HG03521 (cell line): ENCODE results near the gene PCBP3.
"Not testable (repeated sequence)": the region's sequence is repeated elsewhere in the genome, so short reads cannot be mapped to it uniquely, and the experiment has no call there.

Experiments used
- ATAC-seq: cut with Tn5 transposase; IDR thresholded peaks from one replicate; pipeline ENCODE4 v1.9.1; 2021; ENCODE audit warnings: mild to moderate bottlenecking, moderate library complexity; ENCODE audit not compliant: unreplicated experiment

PCBP3 gene

DNA sequence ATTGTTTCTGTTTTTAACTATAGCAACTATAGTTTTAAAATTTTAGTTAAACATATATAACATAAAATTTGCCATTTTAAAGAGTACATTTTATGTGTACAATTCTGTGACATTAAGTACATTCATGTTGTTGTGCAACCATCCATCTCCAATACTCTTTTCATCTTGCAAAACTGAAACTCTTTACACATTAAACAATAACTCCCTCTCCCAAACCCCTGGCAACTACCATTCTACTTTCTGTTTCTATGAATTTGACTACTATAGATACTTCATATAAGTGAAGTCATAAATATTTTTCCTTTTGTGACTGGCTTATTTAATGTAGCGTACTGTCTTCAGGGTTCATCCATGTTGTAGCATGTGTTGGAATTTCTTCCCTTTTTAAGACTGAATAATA, 25.9 kb downstream of the PCBP3 start:
- ATAC-seq = no peak

DNA sequence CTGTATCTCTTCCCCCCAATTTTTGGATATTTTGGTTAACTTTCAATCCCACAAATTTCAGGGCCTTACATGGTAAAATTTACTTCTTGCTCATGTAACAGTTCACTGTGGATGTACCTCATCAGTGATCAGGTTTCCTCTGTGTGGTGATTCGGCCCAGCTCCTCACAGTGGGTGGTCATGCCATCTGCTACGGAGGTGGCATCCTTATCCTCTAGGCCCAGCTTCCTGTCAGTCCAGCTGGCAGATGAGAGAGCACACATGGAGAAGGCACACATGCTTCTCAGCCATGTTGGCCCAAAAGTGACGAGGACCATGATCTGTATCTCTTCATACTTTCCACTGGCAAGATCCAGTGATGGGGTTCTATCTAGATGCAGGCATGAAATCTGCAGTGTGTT, 27.2 kb downstream of the PCBP3 start:
- ATAC-seq = no peak

GRCh38 chr21:45678790-45679189, 35.3 kb downstream of the PCBP3 start:
- not testable (repeated sequence) for ATAC-seq

GRCh38 chr21:45680215-45680614, 36.7 kb downstream of the PCBP3 start:
- ATAC-seq = no peak

DNA sequence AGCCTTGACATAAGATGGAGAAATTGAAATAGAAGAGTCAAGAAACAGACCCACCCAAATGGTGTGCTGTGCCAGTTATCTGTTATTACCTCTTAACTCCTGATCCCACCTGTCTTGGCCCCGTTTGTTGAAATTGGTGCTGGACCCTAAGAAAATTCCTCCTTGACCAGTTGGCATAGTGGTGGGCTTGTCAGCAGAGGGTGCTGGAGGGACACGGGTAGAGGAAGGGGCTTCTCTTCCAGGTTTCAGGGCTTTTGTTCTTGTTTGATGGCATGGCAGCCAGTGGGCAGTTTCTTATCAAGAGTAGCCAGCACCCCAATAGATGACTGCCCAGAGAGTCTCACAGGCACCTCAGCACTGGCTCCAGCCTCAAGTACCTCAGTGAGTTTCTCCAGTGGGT, 51.6 kb downstream of the PCBP3 start:
- ATAC-seq = no peak

GRCh38 chr21:45698493-45699184, 55.1 kb downstream of the PCBP3 start:
- no peak for ATAC-seq

DNA sequence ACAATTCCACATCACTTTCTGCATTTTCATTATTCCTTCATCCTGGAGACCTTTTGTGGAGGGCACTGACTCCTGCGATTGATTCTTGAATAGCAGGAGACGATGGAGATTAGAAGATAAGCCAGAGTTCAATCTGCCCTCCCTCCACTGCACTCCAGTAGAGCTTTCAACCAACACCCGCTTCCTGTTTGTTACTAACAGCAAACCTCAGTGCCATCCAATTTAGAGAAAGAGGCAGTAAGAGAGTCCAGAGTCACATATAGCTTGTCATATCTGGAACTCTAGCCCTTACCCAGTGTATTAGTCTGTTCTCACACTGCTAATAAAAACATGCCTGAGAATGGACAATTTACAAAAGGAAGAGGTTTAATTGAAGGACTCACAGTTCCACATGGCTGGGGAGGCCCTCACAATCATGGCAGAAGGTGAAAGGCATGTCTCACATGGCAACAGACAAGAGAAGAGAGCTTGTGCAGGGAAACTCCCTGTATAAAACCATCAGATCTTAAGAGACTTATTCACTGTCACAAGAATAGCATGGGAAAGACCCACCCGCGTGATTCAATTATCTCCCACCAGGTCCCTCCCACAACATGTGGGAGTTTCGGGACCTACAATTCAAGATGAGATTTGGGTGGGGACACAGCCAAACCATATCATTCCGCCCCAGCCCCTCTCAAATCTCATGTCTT, 55.9 kb downstream of the PCBP3 start:
- no peak for ATAC-seq

GRCh38 chr21:45699966-45700365, 56.4 kb downstream of the PCBP3 start:
- no peak for ATAC-seq

- ATAC-seq = no peak
Measured at GRCh38 chr21:45700461-45700860, 56.9 kb downstream of the PCBP3 start.

GRCh38 chr21:45704311-45705108, 61.0 kb downstream of the PCBP3 start:
- no peak for ATAC-seq

DNA sequence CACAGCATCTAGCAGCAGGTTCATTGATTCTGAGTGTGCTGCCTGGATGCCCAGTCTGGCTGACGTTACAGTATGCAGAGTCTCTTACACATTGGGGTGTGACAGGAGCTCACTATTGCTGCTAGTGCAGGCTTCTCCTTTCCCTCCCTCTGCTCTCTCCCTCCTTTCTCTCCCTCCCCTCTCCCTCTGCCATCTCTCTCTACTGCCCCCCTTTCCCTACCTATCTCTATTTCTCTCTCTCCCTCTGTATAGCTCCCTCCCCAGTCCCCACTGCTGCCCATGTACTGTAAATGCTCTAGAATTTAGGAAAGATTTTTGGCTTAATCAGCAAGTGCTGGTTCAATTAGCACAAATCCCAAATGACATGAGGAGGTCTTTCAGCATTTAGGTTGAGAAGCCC, 62.8 kb downstream of the PCBP3 start:
- ATAC-seq = no peak

DNA sequence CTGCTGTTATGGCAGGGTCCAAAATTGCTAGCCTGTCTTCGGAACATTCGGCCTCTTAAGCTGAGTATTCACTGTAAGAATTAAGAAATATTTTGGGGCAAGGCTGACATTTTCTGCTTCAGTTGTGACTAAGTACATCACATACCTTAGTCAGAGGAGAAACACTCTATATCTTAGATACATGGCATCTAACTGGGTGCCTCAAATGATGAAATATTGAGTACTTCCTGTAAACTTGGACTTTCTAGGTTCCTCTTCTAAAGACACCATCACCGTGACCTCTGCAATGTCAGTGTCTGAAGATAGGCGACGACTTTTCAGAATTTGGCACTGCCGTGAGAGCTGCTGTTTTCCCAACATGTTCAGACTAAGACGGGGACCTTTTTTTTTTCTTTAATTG, 65.6 kb downstream of the PCBP3 start:
- ATAC-seq = no peak

DNA sequence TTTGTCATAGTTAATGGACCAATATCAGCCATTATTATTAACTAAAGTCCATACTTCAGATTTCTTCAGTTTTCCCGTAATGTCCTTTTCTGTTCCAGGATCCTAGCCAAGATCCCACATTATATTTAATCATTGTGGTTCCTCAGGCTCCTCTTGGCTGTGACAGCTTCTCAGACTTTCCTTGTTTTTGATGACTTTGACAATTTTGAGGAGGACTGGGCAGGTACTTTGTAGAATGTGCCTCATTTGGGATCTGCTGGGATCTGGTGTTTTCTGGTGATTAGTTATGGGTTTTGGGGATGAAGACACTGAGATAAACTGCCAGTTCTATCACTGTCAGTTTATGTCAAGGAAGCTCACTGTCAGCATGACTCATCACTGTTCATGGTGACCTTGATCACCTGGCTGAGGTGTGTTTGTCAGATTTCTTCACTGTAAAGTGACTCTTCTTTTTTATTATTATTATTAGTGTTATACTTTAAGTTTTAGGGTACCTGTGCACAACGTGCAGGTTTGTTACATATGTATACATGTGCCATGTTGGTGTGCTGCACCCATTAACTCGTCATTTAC, 66.3 kb downstream of the PCBP3 start:
- ATAC-seq = no peak

GRCh38 chr21:45710306-45710705, 66.8 kb downstream of the PCBP3 start:
- ATAC-seq = not testable (repeated sequence)

GRCh38 chr21:45713613-45714012, 70.1 kb downstream of the PCBP3 start:
- ATAC-seq = no peak

DNA sequence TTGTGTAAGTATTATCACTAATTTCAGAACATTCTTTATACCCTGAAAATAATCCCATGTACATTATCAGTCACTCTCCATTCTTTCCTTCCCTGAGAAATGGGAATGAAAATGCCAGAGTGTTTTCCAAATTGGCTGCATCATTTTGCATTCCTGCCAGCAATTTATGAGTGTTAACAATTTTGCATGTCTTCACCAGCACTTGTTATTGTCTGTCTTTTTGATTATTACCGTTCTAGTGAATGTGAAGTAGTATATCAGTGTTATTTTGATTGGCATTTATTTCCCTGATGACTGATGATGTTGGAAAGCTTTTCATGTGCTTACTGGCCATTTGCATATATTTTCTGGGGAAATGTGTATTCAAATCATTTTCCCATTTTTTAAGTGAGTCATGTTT, 71.9 kb downstream of the PCBP3 start:
- ATAC-seq = no peak

DNA sequence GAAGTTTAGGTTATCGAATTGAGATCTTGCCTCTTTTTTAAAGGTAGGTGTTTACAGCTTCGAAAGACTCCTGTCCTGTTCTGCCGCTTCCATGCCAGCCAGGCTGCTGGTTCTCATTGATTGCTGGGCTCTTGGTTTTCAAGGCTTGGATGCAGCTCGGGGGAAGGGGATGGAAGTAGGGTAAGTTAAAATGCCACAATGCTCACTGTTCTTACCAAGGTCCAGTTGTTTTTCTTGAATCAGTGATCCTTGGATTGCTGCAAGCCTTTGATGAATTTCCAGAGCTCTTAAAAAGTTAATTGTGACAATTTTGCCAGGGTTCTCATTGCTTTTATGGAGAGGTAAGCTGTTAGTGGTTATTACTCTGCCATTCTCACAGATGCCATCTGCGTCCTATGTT, 74.9 kb downstream of the PCBP3 start:
- ATAC-seq = no peak

DNA sequence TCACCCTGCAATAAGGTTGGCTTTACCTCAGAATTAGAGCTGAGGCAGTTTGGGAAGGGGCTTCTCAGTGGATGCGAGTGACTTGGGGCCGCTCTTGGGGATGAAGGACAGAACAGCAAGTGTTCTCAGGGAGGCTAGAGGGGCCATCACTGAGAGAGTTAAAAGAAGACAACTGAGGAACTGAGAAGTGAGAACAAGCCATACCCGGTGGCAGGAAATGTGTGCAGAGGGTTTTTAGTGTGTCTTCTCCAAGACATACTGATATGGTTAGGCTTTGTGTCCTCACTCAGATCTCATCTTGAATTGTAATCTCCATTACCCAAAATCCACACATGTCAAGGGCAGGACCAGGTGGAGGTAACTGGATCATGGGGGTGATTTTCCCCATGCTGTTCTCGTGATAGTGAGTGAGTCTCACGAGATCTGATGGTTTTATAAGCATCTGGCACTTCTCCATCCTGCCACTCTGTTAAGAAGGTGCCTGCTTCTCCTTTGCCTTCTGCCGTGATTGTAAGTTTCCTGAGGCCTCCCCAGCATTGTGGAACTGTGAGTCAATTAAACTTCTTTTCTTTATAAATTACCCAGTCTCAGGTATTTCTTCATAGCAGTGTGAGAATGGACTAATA, 75.8 kb downstream of the PCBP3 start:
- ATAC-seq = no peak

GRCh38 chr21:45720204-45720603, 76.7 kb downstream of the PCBP3 start:
- not testable (repeated sequence) for ATAC-seq

GRCh38 chr21:45721671-45722070, 78.1 kb downstream of the PCBP3 start:
- no peak for ATAC-seq
